NCI-H2196 treated with DMSO at 0.1 percent for 48 hours (cell line): ENCODE results near the gene KLHL28.

Experiments
- DNase-seq: peaks from one replicate; lab custom pipeline; 2025; ENCODE audit not compliant: unreplicated experiment; lab: John Stamatoyannopoulos, UW

The KLHL28 gene, protein sequence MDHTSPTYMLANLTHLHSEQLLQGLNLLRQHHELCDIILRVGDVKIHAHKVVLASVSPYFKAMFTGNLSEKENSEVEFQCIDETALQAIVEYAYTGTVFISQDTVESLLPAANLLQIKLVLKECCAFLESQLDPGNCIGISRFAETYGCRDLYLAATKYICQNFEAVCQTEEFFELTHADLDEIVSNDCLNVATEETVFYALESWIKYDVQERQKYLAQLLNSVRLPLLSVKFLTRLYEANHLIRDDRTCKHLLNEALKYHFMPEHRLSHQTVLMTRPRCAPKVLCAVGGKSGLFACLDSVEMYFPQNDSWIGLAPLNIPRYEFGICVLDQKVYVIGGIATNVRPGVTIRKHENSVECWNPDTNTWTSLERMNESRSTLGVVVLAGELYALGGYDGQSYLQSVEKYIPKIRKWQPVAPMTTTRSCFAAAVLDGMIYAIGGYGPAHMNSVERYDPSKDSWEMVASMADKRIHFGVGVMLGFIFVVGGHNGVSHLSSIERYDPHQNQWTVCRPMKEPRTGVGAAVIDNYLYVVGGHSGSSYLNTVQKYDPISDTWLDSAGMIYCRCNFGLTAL

DNA sequence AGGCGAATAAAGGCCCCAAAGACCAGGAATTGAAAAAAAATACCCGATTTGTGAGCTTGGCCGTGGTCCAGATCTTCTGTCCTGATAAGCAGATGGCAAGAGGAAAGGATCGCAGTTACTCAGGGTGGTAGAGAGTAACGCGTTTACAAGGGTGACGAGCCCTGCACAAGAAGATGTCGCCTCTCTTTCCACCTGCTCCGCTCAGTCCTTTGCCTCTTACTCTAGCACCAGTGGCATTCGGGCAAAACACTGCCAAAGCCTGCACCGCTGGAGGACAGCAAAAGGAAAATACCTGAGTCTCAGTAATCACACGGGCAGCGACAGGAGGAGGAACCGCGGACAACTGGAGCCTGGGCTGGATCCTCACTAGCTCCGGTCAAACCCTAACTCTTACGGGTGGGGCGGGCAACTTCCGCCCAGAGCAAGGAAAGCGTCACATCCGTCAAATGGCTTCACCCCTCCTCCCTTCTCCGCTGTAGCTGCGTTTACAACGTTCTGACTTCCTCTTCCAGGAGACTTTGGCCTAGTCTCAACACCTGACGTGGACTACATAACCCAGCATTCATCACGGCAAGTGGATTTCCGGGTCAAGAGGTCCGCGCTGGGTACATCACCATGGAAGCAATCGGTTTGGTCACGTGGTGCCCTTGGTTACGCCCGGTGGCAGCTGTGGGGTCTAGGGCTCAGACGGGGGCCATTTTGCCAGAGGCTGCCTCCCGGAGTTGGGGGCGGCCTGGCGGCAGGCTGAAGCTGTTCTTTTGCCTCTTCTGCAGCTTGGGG lies at the start of gene KLHL28, which contains the start of gene TOGARAM1:
TSS of gene KLHL28 (minus strand) at position 394 of the 780 bp plus-strand sequence. CDS start 16,019 bp downstream, outside the sequence.
TSS of gene TOGARAM1 (plus strand) at position 637 of the 780 bp plus-strand sequence. CDS start 232 bp downstream, outside the sequence.
- peak; percentile 99 for DNase-seq

DNA sequence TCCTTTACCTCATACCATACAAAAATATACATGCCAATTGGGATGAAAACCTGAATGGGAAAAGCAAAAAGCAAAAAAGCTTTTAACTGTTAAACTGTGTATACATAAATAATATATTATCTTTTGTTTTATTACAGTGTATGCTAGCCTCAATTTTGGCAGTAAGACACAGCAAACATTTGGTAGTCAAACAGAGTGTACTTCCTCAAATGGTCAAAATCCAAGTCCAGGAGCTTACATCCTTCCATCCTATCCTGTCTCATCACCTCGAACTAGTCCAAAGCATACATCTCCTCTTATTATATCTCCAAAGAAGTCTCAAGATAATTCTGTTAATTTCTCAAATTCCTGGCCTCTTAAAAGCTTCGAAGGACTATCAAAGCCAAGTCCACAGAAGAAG lies 42.2 kb upstream of the KLHL28 start:
- no peak for DNase-seq

DNA sequence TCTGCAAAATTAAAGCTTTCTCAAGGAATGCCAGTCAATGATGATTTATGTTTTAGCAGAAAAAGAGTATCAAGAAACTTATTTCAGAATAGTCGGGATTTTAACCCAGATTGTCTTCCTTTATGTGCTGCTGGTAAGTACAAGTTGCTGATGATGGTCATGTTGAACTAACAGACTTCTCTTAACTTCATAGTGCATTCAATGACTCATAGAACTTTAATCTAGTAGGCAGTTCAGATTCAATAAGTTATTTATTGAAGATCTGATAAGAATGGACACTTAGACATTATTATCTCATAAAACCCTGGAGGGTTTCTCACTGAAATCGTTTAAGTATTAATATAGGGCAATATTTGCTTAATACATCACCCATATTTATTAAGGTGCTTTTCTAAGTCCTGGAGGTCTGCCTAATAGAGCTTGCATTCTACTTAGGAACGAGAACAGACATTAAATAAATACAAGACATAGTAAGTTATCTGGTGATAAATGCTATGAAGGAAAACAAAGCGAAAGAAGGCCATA lies 34.1 kb upstream of the KLHL28 start:
- DNase-seq, result no peak

DNA sequence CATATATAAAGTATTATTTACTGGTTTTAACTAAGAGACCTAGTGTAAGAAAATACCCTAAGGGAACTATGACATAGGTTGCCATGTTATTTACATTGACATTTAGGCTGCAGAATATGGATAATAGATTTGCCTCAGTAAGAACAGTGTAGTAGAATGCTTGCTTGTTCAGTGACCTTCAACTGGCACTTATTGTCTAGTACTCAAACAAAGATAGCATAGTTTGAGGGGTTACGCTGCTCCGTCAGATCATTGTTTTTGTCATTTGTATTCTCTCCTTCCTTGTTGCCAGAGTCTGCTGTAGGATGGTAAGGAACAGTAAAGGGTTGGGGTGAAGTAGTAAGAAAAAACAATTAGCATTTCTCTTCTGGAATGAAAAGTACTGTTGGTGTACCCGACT lies 33.4 kb upstream of the KLHL28 start:
- no peak for DNase-seq

DNA sequence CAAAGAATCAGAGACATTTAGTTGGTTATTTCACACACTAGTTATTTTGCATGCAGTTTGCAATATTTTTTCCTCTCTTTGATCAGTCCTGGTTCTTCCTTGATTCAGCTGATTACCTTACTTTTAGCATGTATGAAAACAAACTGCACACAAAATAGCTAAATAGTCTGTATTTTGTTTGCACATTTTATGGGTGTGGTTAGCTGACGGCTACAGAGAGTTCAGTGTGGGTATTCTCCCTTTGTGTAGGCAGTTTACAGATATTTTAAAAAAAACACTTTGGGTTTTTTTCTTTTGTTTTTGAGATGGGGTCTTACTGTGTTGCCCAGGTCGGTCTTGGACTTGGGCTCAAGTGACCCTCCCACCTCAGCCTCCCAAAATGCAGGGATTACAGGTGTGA lies 28.8 kb upstream of the KLHL28 start:
- no peak for DNase-seq

DNA sequence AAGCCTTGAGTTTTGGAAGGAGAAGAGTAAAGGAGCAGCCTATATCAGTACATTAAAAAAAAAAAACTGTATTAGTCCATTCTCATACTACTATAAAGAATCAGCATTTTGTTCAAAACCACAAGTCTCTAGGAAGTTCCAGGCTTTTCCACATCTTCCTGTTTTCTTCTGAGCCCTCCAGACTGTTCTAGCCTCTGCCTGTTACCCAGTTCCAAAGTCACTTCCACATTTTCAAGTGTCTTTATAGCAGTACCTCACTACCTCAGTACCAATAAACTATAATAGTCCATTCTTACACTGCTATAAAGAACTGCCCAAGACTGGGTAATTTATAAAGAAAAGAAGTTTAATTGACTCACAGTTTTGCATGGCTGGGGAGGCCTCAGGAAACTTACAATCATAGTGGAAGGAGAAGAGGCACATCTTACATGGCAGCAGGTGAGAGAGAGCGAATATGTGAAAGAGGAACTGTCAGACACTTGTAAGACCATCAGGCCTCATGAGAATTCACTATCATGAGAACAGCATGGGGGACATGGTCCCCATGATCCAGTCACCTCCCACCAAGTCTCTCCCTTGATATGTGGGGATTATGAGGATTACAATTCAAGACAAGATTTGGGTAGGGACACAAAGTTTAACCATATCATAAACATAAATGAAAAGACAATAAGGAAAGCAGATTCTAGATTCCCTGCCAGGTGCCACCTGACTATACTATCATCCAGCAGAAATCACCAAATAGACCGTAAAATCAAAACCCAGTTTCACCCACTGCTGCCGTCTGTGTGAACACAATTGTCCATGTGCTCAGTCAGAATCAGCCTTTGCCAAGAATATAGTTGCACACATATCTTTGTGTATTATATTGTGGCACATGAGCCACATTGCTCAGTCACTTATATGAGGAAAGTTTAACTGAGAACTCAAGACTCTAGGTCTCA lies 28.0 kb upstream of the KLHL28 start:
- no peak for DNase-seq

DNA sequence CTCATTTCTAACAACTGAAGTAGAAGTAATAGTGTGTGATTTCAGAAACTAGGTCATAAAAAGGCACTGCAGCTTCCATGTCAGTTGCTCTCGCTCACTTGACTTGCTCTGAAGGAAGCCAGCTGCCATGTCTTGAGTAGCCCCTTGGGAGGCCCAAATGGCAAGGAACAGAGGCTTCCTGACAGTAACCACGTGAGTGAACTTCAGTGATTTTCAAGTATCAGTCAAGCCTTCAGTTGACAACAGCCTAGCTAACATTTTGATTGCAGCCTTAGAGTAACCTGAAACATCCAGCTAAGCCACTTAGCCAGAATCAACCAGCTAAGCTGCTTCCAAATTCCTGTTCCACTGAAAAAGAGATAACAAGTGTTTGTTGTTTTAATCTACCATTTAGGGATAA lies 26.9 kb upstream of the KLHL28 start:
- DNase-seq, result no peak

DNA sequence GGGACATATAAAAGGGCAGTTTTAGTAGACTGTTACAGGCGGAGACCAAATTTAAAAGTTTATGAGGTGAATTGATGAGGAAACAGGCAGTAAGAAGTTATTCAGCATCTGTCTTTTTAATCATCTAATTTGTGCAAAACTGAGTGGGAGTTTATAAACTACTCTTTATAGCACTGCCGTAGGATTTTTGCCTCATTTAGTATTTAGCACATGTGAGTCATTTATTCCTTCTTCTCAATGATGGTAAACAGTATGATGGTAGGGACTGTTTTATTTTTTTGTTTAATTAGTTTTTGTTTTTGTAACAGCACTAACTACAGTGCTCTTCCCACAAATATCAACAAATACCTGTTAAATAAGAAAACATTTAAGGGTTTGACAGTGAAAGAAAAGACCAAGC lies 20.8 kb upstream of the KLHL28 start:
- DNase-seq, result no peak

DNA sequence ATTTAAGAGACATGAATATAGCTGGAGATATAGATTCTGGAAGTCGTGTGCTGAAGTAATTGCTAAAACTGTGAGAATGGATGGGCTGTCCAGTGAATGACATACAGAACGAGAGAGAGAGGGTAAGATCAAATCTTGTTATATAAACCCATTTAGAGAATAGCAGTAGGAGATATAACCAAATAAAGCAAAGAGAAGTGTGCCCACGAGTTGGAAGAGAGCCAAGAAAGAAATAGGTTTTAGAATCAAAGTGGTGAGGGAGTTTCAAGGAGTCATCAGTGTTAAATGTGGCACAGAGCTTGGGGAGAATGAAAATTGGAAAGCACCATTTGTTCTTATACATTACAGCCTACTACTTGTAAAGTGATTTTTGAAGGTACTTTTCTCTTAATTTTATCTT lies 19.5 kb upstream of the KLHL28 start:
- DNase-seq, result no peak

DNA sequence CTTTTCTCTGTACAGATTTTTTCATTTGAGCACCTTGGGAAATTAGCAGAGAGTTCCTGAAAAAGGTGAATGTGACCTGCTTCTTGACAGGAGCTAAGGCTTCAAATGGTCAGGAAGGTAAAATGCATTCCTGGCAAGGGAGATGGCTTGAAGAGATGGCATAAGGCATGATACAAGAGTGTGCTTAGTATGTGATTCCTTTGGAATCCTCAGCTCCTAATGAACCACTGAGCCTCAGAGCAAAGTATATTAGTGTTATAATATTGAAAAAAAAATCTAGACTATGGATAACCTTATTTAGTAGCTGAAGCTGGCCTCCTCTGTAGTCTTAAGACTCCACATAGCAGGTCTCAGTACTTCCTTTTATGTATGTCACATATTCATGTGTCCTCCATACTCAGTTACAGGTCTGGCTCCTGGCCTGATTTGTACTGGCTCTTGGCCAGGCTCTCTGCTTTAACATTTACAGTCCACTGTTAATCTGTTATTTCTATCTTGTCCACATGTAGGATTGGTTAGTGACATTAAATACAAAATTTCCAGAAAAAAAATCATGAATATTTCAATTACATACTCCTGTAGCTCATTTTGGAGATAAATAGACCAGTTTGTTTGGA lies 18.1 kb upstream of the KLHL28 start:
- peak; percentile 18 for DNase-seq

DNA sequence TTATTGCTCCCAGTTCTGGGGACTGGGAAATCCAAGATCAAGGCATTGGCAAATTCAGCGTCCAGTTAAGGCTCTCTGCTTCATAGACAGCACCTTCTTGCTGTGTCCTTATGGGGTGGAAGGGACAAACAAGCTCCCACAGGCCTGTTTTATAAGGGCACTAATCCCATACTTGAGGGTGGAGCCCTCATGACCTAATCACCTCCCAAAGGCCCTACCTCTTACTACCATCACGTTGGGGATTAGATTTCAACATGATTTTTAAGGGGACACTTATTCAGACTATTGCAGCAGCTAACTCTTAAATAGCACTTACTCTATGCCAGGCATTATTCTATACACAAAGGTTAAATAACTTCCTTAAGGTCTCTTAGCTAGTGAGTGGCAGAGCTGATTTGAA lies 17.5 kb upstream of the KLHL28 start:
- no peak for DNase-seq

DNA sequence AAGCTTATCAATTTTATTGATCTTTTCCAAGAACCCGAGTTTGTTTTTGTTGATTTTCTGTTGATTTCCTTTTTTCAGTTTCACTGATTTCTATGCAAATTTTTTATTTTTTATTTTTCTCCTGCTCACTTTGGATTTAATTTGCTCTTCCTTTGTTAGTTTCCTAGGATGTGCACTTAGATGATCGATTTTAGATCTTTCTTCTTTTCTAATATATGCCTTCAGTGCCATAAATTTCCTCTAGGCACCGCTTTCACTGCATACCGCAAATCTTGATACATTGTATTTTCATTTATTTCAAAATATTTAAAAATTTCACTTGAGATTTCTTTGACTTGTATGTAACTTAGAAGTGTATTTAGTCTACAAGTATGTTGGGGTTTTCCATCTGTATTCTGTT lies 9.7 kb upstream of the KLHL28 start:
- no peak for DNase-seq

DNA sequence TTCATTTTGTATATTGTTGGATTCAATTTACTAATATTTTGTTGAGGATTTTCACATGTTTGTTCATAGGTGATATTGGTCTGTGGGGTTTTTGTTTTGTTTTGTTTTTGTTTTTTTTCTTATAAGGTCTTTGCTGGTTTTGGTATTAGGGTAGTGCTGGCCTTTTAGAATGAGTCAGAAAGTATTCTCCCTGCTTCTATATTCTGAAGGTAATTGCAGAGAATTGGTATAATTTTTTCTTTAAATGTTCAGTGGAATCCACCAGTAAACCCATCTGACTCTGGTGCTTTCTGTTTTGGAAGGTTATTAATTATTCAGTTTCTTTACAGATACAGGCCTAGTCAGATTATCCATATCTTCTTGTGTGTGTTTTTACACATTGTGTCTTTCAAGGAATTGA lies 9.2 kb upstream of the KLHL28 start:
- no peak for DNase-seq

DNA sequence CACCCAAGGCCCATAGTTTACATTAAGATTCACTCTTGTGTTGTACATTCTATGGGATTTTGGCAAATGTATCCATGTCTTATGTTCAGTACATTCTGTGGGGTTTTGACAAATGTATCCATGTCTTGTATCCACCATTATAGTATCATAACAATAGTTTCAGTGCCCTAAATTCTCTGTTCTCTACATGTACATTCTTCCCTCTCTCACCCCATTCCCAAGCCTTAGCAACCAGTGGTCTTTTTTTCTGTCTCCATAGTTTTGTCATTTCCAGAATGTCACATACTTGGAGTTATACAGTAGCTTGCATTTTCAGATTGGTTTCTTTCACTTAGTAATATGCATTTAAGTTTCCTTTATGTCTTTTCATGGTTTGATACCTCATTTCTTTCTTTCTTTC lies 7.0 kb upstream of the KLHL28 start:
- no peak for DNase-seq

DNA sequence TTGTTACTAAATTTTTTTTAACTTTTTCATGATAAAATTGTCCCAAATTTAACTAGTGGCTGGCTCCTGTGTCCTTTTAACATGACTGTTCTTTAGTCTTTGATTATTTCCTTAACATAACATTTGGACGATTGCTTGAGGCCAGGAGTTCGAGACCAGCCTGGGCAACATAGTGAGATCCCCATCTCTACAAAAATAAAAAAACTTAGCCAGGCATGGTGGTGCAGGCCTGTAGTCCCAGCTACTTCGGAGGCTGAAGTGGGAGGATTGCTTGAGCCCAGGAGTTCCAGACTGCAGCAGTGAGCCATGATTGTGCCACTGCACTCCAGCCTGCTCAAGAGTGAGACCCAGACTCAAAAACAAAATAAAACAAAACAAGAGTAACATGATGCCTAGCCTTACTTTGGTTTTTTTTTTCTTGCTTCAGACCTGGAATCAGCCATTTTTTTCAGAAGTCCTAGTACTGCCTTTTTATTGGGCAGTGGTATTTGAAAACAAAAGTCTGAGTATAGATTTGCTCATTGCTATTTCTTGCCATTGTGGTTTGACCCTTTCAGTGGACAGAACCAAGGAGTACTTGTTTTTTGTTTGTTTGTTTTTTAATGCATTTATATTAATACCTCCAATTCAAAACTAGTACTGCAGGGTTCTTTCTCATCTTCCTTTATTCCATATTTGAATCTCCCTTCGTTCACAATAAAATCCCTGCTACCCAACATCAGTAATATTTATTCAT lies 5.0 kb upstream of the KLHL28 start:
- no peak for DNase-seq

DNA sequence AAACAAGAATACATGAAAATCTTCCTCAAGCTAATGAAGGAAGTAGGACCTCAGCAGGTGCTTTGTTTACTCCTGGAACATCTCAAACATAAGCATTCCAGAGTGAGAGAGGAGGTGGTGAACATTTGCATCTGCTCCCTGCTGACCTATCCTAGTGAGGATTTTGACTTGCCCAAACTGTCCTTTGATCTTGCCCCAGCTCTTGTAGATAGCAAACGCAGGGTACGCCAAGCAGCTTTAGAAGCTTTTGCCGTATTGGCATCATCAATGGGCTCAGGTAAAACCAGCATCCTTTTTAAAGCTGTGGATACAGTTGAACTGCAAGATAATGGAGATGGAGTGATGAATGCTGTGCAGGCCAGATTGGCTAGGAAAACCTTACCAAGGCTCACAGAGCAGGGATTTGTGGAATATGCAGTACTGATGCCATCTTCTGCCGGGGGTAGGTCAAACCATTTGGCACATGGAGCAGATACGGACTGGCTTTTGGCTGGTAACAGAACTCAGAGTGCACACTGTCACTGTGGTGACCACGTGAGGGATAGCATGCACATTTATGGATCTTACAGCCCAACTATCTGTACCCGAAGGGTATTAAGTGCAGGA lies 2.1 kb upstream of the KLHL28 start:
- no peak for DNase-seq

DNA sequence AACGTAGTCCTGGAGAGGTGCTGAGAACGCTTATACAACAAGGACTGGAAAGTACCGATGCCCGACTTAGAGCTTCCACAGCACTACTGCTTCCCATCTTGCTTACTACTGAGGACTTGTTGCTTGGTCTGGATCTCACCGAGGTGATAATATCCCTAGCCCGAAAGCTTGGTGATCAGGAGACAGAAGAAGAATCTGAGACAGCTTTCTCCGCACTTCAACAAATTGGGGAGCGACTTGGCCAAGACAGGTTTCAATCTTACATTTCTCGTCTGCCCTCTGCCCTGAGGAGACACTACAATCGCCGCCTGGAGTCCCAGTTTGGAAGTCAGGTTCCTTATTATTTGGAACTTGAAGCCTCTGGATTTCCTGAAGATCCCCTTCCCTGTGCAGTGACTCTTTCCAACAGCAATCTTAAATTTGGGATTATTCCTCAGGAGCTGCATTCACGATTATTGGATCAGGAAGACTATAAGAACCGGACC lies 1.3 kb upstream of the KLHL28 start:
- no peak for DNase-seq

DNA sequence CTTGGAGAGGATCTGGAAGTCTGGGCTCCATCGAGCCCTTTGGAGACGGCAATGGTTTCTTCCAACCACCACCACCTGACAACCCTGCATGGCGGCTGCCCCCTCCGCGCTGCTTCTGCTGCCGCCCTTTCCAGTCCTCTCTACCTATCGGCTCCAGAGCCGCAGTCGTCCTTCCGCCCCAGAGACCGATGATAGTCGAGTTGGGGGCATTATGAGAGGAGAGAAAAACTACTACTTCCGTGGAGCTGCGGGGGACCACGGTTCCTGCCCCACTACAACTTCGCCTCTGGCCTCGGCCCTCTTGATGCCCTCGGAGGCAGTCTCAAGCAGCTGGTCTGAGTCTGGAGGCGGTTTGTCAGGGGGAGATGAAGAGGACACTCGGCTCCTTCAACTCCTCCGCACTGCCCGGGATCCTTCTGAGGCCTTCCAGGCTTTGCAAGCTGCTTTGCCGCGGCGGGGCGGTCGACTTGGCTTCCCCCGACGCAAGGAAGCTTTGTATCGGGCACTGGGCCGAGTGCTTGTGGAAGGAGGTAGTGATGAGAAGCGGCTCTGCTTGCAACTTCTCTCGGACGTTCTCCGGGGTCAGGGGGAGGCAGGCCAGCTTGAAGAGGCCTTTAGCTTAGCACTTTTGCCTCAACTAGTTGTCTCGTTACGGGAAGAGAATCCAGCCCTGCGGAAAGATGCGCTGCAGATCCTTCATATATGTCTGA lies 742 bp upstream of the KLHL28 start:
- no peak for DNase-seq
